NCI-H1105 treated with DMSO at 0.1 percent for 48 hours (cell line): ENCODE measurements around the gene ARHGAP1.
"Not testable (repeated sequence)": the region's sequence is repeated elsewhere in the genome, so short reads cannot be mapped to it uniquely, and the experiment has no call there.

Experiments used
- DNase-seq: peaks from one replicate; lab custom pipeline; 2025; lab: John Stamatoyannopoulos, UW

The ARHGAP1 gene

DNA sequence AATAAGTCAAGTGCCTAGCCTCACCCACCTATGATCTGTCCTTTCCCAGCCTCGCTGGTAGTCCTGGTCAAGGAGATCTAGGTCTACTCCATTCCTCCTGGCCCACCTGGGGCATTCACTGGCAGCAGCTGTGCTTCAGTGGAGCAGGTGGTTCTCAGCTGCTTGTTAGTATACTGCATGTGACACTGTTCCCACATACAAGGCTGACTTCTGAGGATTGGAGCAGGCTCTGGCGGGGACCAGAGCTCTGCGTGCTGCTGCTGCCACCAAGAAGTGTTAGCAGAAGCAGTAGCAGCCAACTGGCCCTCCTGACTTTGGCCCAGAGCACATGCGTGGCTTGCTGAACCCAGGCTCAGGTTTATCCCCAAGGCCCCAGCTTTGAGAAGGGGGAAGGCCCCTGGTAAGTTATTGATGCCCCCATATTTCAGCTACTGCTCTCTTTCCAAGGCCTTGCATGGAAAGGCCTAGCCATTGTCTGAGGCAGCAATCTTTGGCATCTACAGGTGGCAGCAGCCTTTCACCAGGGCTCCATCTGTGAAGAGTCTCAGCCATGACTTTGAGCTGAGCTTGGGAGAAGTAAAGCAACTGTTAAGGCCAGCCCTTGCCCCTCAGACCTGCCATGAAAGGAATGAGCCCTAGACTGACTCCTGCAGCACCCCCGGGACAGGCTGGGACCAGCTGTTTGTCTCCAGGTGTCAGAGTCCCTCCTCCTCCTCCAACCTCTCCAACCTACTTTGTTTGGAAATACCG is 26.5 kb downstream of the ARHGAP1 start:
- DNase-seq, result no peak

DNA sequence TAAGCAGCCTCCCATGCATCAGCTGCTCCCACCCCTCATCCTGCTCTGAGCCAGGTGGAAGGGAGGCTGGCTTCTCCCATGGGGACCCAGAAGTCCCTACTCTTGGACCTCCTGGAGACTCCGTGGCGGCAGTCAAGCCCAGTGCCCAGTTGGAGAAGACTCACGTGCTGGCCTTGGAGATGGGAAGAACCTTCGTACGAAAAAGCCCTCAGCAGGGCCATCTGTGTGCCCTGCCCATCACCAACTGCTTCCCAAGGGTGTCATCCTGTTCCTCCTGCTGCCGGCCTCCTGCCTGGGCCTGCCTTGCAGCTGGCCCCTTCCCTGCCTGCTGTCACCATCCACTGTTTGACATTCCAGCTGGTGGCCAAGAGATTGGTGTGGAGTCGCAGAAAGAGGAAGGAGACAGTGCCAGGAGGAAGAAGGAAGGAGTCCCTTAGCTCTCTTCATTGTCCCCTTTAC is 28.0 kb downstream of the ARHGAP1 start:
- no peak for DNase-seq

DNA sequence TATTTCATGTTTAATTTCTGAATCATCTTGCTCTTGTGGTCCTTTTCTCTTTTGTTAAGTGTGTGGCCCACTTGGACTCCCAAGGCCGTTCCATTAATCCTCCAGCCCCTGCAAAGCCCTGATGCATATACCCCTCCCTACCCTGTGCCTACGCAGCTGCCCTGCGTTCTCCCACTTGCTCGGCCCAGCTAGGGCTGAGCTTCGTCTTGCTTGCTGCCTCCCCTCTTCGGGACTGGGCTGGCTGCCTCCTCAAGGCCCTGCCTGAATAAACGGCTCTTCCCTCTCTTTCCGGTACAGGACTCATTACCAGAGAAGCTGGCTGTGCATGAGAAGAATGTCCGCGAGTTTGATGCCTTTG is 28.5 kb downstream of the ARHGAP1 start:
- DNase-seq, result no peak

DNA sequence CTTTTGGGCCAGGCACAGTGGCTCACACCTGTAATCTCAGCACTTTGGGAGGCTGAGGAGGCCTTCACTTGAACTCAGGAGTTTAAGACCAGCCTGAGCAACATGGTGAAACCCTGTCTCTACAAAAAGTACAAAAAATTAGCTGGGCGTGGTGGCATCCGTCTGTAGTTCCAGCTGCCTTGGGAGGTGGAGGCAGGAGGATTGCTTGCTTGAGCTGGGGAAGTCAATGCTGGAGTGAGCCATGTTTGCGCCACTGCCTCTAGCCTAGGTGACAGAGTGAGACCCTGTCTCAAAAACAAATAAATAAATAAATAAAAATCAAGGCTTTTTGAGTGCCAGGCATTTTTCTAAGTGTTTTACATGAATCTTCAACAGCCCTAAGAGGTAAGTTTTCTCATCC is 29.9 kb downstream of the ARHGAP1 start:
- not testable (repeated sequence) for DNase-seq

DNA sequence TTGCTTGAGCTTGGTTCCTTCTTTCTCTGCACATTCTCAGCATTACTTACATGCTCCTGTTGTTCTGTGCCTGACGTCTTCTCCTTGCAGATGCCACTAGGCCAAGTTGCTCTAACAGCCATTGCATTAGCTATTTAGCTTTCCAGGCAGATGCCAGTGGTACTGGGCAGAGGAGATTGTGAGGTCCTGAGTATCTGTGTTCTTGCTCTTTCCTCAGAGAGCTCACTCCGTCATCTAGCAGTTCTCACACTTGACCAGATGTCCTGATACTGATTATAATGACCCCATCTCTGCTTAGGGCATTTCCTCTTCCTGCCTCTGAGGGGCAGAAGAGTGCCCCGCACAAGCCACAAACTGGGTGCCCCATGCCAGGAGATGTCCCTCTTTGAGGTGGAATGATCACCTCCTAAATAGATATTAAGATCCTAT is 30.7 kb downstream of the ARHGAP1 start:
- DNase-seq, result no peak

DNA sequence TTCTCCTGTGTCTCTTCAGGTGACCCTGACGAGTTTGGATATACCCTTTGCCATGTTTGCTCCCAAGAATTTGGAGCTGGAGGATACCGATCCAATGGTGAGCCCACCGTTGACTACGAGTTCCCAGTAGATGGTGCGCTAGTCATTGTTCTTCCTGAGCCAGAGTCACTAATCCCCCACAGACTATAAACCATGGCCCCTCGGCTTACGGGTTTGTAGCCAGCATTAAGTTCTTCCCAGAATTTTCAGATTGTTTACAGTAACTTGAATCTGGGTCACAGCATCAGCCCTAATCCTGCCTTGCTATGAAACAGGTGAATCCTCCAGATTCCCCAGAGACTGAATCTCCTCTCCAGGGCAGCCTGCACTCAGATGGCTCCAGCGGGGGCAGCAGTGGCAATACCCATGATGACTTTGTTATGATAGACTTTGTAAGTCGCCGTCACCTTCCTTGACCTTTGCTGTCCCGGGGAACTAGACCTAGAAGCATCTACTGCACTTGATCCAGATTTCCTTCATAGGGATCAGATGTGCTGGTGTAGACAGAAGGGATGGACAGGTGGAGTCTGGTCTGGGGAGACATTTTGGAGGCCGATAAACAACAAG is 31.8 kb downstream of the ARHGAP1 start:
- DNase-seq, result no peak

DNA sequence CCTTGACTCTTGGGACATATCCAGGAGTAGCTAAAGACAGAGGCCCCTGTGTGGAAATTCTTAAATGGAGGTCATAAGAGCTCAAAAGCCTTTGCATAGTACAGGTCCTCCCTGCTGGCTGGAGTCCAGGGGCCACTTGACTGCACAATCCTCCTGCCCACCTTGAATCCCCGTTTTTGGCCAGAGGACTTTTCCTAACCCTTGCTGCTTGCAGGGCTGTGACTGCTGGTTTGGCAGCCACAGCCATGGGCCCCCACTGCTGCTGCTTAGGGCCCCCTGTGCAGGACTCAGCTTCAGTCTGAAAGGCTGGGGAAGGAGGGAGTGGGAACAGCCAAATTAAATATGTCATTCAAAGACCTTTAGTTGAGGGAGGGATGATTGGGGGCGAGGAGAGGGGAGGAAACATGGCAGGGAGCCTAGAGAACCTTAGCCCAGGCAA is 33.4 kb downstream of the ARHGAP1 start:
- DNase-seq, result no peak

DNA sequence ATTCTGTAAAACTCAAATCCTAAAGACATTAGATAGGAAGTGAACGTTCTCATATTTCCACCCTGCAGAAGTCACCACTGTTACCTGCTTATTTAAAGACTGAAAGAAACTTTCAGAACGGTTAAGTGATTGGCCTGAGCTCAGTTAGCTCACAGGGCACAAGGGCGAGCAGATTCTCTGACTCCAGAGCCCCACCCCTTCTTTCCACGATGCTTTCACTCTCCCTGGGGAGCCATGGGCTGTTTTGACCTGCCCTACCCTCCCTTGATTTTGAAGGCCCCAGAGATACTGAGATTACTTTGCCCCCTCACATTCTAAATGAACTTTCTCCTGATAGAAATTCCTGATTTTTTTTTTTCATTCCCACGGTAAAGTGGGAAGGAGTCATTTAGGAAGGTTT is 33.9 kb downstream of the ARHGAP1 start:
- DNase-seq, result no peak

DNA sequence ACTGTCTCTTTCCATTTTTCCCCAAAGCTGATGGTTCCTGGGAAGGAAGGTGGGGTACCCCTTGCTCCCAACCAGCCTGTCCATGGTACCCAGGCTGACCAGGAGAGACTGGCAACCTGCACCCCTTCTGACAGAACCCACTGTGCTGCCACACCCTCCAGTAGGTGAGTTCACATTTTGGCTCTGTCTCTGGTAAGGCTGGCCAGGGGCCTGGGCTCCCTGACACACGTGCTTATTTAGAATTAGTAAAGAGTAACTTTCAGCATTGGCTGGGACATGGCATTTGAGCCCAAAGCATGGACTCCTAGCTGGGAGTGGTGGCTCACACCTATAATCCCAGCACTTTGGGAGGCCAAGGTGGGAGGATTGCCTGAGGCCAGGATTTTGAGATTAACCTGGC is 35.1 kb downstream of the ARHGAP1 start:
- DNase-seq, result no peak

DNA sequence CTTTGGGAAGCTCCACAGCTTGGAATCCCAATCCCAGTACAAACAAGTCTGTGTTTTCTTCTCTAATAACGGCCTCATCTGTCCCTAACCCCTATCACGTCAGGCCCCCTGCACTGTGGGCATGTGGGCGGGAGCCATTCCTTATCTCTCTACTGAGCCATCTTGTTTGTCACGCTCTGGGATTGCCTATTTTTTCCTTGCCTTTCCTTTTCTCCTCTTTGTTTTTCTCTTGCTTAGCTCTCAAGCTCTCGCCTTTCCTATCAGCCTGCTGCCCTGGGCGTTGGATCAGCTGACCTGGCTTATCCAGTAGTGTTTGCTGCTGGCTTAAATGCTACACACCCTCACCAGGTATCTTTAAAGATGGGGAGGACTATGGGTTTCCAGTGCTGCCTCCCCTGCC is 35.8 kb downstream of the ARHGAP1 start:
- DNase-seq, result no peak

DNA sequence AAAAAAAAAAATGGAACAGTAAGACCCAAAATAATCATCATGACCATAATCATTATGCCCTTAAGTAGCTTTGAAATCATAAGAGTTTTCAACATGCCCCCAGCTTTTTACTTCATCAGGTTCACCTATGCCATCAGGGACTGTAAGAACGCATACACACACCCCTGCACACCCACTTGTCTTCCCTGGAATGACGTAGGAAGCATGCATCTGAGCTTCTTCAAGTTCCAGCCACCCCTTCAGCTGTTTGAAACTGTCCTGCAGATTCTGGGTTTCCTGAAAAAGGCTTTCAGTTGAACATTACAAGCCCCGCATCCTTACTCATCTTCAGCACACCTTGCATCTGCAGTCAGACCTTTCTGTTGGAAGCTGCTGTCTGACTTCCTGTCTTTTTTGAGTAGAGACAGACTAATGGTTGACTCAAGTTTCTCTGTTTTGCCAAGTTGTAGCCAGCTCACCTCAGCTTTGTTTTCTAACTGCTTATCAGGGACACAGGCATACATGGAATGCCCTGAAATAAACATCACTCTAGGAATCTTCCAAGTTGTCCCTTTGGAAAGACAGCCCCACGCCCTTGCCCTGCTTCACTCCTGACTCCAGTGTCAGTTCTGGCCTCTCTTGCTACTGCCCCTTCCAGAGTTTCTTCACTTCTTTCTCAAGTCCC is 37.0 kb downstream of the ARHGAP1 start:
- no peak for DNase-seq

DNA sequence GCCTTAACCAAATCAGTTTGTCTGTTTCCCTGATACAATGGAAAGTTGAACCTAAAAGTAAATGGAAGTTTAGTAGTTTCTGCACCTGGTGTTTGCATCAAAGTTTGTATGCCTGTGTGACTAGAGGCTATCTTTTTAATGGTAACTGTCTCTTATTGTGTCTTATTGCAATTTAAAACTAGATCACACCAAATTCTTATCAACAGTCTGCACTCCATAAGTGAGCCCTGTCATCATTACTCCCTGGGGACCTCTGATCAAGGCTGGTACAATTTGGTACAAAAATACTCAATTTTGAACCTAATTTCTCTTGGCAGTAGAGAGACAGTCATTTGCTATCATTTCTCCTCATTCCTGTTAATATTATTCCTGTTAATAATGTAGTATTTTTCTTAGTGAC is 38.1 kb downstream of the ARHGAP1 start:
- DNase-seq, result no peak

DNA sequence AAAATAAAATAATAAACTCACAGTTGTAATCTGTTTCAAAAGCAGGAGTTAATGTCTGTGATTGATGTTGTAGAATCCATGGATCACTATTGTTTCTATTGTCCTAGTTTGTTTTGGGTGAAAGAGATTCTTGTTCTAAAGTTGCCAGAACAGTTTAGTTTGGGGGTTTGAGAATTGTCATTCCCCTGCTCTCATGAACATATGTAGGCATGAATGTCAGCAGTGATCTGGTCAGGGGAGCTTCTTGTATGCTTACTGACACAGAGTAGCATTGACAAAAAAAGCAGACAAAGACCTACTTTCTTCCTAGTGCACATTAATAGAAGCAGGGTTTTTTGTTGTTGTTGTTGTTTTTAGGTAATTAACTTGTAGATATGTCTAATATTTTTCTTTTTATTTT is 38.6 kb downstream of the ARHGAP1 start:
- no peak for DNase-seq

DNA sequence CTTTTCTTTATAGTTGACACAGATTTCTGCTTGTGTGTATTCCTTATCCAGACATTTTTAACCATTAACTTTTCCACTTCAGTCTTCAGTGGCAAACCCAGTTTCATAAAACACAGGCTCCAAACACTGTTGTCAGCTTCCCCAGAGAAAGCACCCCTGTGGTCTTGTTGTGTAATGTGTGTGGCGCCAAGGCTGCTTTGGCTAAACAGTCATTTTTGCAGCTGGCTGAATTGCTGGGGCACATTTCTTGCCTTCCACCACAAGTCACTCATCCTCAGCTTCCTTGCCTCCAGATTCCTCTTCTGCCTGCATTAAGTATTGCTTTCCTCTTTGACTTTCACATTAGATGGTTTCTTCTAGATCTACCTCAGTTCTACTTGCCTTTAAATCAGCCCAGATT is 40.5 kb downstream of the ARHGAP1 start:
- DNase-seq, result no peak

DNA sequence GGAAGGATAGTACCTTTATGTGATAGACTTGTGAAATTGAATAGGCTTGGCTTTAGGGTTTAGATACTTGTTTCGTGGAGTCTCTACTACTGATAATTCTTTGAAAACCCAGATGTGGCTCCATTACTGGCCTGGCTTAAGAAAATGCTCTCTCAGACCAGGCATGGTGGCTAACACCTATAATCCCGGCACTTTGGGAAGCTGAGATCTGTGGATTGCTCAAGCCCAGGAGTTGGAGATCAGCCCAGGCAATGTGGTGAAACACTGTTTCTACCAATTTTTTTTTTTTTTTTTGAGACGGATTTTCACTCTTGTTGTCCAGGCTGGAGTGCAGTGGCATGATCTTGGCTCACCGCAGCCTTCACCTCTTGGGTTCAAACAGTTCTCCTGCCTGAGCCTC is 42.2 kb downstream of the ARHGAP1 start:
- DNase-seq, result no peak

DNA sequence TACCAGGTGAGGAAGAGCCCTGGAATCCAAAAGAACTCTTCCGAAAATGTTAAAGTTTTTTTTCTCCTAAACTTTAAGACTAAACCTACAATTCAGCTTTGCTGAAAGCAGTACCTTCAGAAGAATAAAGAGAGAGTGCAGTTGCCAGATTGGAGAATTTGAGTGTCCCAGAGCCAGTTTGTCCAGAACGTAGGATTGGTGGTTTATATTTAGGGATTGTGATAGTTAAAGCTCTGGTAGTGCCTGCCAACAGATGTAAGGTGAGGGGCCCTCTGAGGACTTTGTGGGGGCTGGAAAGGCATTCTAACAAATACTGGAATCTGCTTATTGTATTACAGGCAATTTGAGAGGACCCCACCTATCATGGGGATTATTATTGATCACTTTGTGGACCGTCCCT is 43.2 kb downstream of the ARHGAP1 start:
- no peak for DNase-seq

DNA sequence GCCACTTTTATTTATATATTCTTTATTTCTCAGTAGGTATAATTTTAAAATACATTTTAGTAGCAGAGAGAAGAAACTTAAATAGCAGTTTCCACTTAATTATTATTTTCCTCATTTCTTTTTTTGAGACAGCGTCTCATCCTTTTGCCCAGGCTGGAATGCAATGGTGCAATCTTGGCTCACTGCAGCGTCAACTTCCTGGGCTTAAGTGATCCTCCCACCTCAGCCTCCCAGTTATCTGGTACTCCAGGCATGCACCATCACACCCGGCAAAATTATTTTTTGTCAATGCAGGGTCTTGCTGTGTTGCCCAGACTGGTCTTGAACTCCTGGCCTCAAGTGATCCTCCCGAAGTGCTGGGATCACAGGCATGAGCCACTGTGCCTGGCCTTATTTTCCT is 44.8 kb downstream of the ARHGAP1 start:
- no peak for DNase-seq

DNA sequence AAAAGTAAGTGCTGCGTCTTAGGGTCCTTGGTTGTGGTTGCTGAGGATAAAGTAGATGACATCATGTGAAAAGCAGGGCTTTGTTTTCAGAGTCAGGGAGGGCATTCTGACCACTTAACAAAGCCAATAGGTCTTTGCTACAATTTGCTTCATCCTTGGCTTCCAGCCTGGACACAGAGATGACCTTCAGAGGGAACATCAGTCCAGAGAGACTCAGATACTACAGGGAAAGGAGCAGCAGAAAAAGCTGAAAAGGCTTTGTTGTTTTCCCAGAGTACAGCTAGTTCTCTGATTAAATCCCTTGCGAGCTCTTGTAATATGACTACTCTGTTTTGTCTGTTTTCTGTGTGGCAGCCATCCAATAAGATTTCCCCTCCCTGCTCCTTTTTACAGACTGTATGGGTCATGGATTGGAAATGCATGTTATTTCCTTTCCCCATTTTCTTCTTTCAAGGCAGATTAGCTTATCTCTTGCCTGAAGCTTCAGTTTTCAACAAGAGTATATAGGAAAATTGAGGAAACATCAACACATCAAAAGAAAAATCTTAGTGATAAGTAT is 51.2 kb downstream of the ARHGAP1 start:
- DNase-seq, result no peak

DNA sequence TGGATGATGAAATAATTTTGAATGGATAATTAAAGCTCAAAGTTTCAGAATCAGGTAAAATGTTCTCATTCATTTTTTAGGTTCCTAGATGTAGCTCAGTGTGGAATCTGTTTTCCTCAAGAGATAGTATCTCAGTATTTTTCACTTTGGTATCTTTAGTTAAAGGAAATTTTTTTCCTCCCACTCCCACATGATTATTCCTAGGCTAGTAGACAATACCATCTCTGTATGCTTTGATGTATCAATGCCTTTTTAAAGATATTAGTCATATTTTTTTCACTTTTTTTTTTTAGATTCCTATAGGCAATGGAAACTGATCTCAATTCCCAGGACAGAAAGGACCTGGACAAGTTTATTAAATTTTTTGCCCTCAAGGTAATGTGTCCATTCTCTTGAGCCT is 56.4 kb downstream of the ARHGAP1 start:
- no peak for DNase-seq

DNA sequence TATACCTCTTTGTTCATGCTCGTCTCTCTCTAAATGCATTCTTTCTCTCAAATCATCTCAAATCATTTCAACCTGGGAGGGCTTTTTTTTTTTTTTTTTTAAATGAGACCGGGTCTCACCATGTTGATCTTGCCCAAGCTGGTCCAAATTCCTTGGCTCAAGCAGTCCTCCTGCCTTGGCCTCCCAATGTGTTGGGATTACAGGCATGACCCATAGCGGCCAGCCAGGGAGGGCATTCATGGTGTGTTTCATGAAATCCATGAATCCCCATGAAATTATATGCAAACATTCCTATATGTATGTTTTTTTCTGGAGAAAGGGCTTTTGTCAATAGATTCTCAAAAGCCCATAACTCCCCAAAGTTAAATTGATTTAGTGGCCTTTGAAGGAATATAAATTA is 56.9 kb downstream of the ARHGAP1 start:
- no peak for DNase-seq

DNA sequence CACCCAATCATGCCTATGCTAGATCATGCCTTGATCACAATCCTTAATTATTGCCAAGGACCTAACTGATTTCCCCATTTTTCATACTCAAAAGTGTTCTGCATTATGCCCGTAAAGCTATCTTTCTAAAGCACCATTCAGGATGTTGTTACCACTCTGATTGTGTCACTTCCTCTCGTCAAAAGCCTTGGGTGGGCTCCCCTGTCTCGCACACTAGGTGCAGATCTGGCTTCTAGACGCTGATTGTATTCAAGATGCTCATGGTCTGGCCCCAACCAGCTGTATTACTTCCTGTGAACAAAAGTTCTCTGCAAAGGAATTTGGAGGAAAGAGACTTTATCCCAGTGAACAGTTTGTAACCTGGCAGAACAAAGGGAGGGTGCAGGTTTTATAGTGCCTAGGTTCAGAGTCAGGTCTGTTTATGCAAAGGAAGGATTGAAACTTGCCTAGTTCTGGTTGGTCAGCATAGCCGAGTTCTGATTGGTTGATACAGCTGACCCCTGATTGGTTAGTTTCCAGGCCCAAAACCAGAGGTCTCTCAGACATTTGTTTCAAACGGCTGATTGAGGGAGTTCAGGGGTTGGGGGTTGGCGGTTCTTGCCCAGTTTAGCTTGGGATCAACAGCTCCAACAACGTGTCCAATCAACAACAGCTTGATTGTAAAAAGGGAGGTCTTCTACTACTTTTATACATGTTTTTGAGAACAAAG is 57.6 kb downstream of the ARHGAP1 start:
- no peak for DNase-seq

DNA sequence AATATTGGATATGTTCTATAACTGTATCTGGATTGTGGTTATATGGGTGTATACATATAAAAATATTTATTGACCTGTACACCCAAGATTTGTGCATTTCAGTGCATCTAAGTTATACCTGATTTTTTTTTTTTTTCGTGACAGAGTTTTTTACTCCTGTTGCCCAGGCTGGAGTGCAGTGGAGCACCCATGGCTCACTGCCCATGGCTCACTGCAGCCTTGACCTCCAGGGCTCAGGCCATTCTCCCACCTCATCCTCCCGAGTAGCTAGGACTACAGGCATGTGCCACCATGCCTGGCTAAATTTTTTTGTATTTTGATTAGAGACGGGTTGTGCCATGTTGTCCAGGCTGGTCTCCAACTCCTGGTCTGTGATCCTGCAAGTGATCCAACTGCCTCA is 58.8 kb downstream of the ARHGAP1 start:
- no peak for DNase-seq
